ENCODE data around the gene TP53RK. TPM values are rescaled to one million over a fixed set of nuclear protein-coding genes. Genes with fewer than 3 reads are reported as not detected.

TP53RK gene
- polyA plus RNA-seq, 1 donor from 2014 or later, result 22.7 TPM

DNA sequence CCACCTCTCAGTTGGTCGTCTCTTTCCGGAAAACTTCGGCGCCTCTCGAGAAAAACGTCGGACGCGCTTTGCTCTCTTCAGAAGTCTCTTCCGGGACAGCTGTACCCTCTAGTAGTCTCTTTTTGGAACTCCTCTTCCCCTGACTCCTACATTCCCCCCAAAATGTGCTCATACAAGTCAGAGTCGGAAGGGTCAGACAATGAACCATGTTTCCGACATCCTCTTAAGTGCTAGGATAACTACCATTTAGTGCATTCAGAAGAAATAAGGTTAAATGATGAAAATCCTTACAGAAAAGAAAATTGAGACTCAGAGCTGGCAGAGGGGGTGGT lies 476 bp upstream of the TP53RK start:
- Histone ChIP-seq H3K9me3 (ENCODE audit: low read length) (no peaks in the 10 kb centered on the region), H3K4me3 (ENCODE audit: low read length) (peak overlapping the region; percentile 78), H3K4me2 (ENCODE audit: low read length) (peak overlapping the region; percentile 49), H3K79me2 (replicated peaks; ENCODE audit: insufficient read depth, low read length) (peaks cover 38% of the 10 kb centered on the region), H4K20me1 (ENCODE audit: insufficient read depth) (no peaks in the 10 kb centered on the region), H3K27ac (ENCODE audit: low read length) (peak overlapping the region; percentile 82), H3F3A (ENCODE audit: insufficient read depth, low read length, poor library complexity, severe bottlenecking) (peaks cover 6% of the 10 kb centered on the region), H3K36me3 (ENCODE audit: insufficient read depth, low read length) (peaks cover 5% of the 10 kb centered on the region), H3K9ac (ENCODE audit: low read length) (peak overlapping the region; percentile 90), H3K9me2 (ENCODE audit: insufficient read depth, low read length) (no peaks in the 10 kb centered on the region), H2AFZ (ENCODE audit: low read depth, low read length) (peak overlapping the region; percentile 36), H3K27me3 (ENCODE audit: insufficient read depth, low read depth, low read length) (no peaks in the 10 kb centered on the region)
- no peak for TF ChIP-seq SMC3 (conservative IDR thresholded peaks at IDR 0.05; ENCODE audit: poor library complexity)
- no peak for TF ChIP-seq MXI1 (conservative IDR thresholded peaks at IDR 0.05; ENCODE audit: poor library complexity, severe bottlenecking)
- TF ChIP-seq EP300 (conservative IDR thresholded peaks at IDR 0.05; ENCODE audit: poor library complexity, severe bottlenecking), result no peak
- TF ChIP-seq RAD21 (conservative IDR thresholded peaks at IDR 0.05), result no peak
- TF ChIP-seq POLR2AphosphoS5 (IDR thresholded peaks at IDR 0.05), result no peak
- TF ChIP-seq, protein P1, sequence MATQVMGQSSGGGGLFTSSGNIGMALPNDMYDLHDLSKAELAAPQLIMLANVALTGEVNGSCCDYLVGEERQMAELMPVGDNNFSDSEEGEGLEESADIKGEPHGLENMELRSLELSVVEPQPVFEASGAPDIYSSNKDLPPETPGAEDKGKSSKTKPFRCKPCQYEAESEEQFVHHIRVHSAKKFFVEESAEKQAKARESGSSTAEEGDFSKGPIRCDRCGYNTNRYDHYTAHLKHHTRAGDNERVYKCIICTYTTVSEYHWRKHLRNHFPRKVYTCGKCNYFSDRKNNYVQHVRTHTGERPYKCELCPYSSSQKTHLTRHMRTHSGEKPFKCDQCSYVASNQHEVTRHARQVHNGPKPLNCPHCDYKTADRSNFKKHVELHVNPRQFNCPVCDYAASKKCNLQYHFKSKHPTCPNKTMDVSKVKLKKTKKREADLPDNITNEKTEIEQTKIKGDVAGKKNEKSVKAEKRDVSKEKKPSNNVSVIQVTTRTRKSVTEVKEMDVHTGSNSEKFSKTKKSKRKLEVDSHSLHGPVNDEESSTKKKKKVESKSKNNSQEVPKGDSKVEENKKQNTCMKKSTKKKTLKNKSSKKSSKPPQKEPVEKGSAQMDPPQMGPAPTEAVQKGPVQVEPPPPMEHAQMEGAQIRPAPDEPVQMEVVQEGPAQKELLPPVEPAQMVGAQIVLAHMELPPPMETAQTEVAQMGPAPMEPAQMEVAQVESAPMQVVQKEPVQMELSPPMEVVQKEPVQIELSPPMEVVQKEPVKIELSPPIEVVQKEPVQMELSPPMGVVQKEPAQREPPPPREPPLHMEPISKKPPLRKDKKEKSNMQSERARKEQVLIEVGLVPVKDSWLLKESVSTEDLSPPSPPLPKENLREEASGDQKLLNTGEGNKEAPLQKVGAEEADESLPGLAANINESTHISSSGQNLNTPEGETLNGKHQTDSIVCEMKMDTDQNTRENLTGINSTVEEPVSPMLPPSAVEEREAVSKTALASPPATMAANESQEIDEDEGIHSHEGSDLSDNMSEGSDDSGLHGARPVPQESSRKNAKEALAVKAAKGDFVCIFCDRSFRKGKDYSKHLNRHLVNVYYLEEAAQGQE (IDR thresholded peaks at IDR 0.05; ENCODE audit: borderline replicate concordance), result no peak
- TF ChIP-seq, protein P2, sequence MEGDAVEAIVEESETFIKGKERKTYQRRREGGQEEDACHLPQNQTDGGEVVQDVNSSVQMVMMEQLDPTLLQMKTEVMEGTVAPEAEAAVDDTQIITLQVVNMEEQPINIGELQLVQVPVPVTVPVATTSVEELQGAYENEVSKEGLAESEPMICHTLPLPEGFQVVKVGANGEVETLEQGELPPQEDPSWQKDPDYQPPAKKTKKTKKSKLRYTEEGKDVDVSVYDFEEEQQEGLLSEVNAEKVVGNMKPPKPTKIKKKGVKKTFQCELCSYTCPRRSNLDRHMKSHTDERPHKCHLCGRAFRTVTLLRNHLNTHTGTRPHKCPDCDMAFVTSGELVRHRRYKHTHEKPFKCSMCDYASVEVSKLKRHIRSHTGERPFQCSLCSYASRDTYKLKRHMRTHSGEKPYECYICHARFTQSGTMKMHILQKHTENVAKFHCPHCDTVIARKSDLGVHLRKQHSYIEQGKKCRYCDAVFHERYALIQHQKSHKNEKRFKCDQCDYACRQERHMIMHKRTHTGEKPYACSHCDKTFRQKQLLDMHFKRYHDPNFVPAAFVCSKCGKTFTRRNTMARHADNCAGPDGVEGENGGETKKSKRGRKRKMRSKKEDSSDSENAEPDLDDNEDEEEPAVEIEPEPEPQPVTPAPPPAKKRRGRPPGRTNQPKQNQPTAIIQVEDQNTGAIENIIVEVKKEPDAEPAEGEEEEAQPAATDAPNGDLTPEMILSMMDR (IDR thresholded peaks at IDR 0.05; ENCODE audit: poor library complexity, severe bottlenecking), result no peak

DNA sequence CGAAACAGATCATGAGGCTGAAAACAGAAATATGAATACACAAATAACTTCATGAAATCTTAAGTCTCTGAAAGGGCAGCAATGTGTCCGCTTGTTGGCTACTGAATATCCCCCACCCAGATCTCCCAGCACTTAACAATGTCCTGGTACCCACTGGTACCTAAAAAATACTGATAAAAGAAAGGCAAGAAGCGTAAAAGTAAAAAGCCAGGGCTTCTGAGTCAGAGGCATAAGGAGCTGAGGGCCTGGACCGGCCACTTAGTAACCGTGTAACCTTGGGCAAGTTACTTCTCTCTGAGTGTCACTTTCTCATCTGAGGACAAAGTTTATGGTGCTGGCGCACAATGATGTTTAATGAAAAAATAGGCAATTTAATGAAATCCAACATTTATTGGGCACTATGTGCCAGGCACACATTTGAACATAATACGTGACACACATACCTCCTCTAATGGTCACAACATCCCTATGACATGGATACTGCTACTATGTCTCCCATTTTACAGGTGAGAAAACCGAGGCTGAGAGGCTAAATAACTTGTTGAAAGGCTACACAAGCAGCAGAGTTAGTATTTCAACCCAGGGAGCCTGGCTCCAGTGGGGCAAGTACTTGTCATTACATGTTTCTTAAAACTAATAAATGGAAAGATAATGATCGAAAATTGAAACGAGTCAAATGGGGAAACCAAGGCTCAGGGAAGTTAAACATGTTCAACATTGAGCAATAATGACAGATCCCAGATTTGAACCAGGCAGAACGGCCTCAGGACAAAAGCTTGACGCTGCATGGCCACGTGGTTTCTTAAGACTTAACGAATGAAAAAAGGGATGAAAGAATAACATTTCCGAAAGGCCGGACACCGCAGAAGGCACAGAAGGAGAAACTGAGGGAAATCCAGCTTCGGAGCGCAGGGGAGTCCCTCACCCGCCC lies 828 bp downstream of the TP53RK start:
- no peaks in the 10 kb centered on the region for H3K9me3 ChIP-seq (ENCODE audit: low read length)
- peak overlapping the region; percentile 82 for H3K27ac ChIP-seq (ENCODE audit: low read length)
- peaks cover 6% of the 10 kb centered on the region for H3F3A ChIP-seq (ENCODE audit: insufficient read depth, low read length, poor library complexity, severe bottlenecking)
- no peaks in the 10 kb centered on the region for H3K9me2 ChIP-seq (ENCODE audit: insufficient read depth, low read length)
- peak overlapping the region; percentile 56 for H3K4me2 ChIP-seq (ENCODE audit: low read length)
- H2AFZ ChIP-seq (ENCODE audit: low read depth, low read length), result peak overlapping the region; percentile 48
- peaks cover 40% of the 10 kb centered on the region for H3K79me2 ChIP-seq (replicated peaks; ENCODE audit: insufficient read depth, low read length)
- peaks cover 5% of the 10 kb centered on the region for H3K36me3 ChIP-seq (ENCODE audit: insufficient read depth, low read length)
- H3K4me3 ChIP-seq (ENCODE audit: low read length), result peak overlapping the region; percentile 78
- TF ChIP-seq, protein P2 (IDR thresholded peaks at IDR 0.05; ENCODE audit: poor library complexity, severe bottlenecking), result no peak
- TF ChIP-seq MXI1 (conservative IDR thresholded peaks at IDR 0.05; ENCODE audit: poor library complexity, severe bottlenecking) (peak; percentile 90), SMC3 (conservative IDR thresholded peaks at IDR 0.05; ENCODE audit: poor library complexity) (peak; percentile 12)
- no peaks in the 10 kb centered on the region for H4K20me1 ChIP-seq (ENCODE audit: insufficient read depth)
- H3K9ac ChIP-seq (ENCODE audit: low read length), result peak overlapping the region; percentile 90
- H3K27me3 ChIP-seq (ENCODE audit: insufficient read depth, low read depth, low read length), result no peaks in the 10 kb centered on the region
